Activated T-helper 1 cell treated with anti-CD3 and anti-CD28 coated beads, Interleukin-12 subunit alpha, Interleukin-12 subunit beta, Interleukin-2, Interleukin-4 antibody, amounts not matched to agents 30 ng/mL and 10 ng/mL and 1 ng/mL, durations not matched to agents 14 hours and 24 hours and 36 hours (primary cell): ENCODE measurements around the gene LTBP1. TPM values are rescaled to one million over a fixed set of nuclear protein-coding genes. Genes with fewer than 3 reads are reported as not detected.

Experiments
- DNase-seq: peaks from one replicate; pipeline ENCODE4 v3.0.0; 2021; ENCODE audit warnings: low spot score
- H3K27ac Mint-ChIP-seq: one replicate; pipeline ENCODE4 v1.8.0; 2021; ENCODE audit warnings: mild to moderate bottlenecking, mixed read lengths
- H3K27me3 Mint-ChIP-seq: one replicate; pipeline ENCODE4 v1.8.0; 2022; ENCODE audit warnings: mild to moderate bottlenecking, moderate library complexity, mixed read lengths; ENCODE audit not compliant: insufficient read depth
- H3K36me3 Mint-ChIP-seq: one replicate; pipeline ENCODE4 v1.8.0; 2021; ENCODE audit warnings: low read depth, mixed read lengths
- H3K4me1 Mint-ChIP-seq: one replicate; pipeline ENCODE4 v1.8.0; 2021; ENCODE audit warnings: low read depth, mixed read lengths
- H3K4me3 Mint-ChIP-seq: one replicate; pipeline ENCODE4 v1.8.0; 2021; ENCODE audit warnings: mild to moderate bottlenecking, moderate library complexity, mixed read lengths
- H3K9me3 Mint-ChIP-seq: one replicate; pipeline ENCODE4 v1.8.0; 2021; ENCODE audit warnings: mixed read lengths
- intact Hi-C: fragments of 100-400 bp; cut with micrococcal nuclease; formaldehyde crosslinking; loops from one replicate; pipeline ENCODE4 v1.15.1; 2024
- total RNA-seq: library from RNA; stranded (reverse); gene quantifications from 2 replicates; pipeline ENCODE4 v1.2.3, GENCODE V29; 2022

Gene LTBP1
- total RNA-seq, 1 donor from 2014 or later = 0.26 TPM

GRCh38 chr2:33009249-33009648, 62.5 kb downstream of the LTBP1 start:
- H3K27ac Mint-ChIP-seq = no peak overlapping the region
- DNase-seq = no peak
- H3K4me1 Mint-ChIP-seq = no peaks in the 10 kb centered on the region
- no peaks in the 10 kb centered on the region for H3K36me3 Mint-ChIP-seq
- H3K27me3 Mint-ChIP-seq = peaks cover 2% of the 10 kb centered on the region
- H3K9me3 Mint-ChIP-seq = no peaks in the 10 kb centered on the region
- H3K4me3 Mint-ChIP-seq = no peak overlapping the region
- intact Hi-C loops = no loop called here

GRCh38 chr2:33011373-33011772, 64.6 kb downstream of the LTBP1 start:
- peaks cover 2% of the 10 kb centered on the region for H3K27me3 Mint-ChIP-seq
- no peaks in the 10 kb centered on the region for H3K4me1 Mint-ChIP-seq
- no peak overlapping the region for H3K4me3 Mint-ChIP-seq
- no peak overlapping the region for H3K27ac Mint-ChIP-seq
- no peak for DNase-seq
- intact Hi-C loops = no loop called here
- H3K36me3 Mint-ChIP-seq = no peaks in the 10 kb centered on the region
- H3K9me3 Mint-ChIP-seq = no peaks in the 10 kb centered on the region

GRCh38 chr2:33011941-33012340, 65.2 kb downstream of the LTBP1 start:
- Mint-ChIP-seq H3K4me3 (no peak overlapping the region), H3K9me3 (no peaks in the 10 kb centered on the region), H3K27ac (no peak overlapping the region), H3K27me3 (peaks cover 2% of the 10 kb centered on the region), H3K36me3 (no peaks in the 10 kb centered on the region), H3K4me1 (no peaks in the 10 kb centered on the region)
- intact Hi-C loops = no loop called here
- DNase-seq = no peak

- intact Hi-C loops = no loop called here
- Mint-ChIP-seq H3K9me3 (no peaks in the 10 kb centered on the region), H3K27ac (no peak overlapping the region), H3K27me3 (peaks cover 2% of the 10 kb centered on the region), H3K36me3 (no peaks in the 10 kb centered on the region), H3K4me1 (no peaks in the 10 kb centered on the region), H3K4me3 (no peak overlapping the region)
- DNase-seq = no peak
Measured at GRCh38 chr2:33013684-33014110, 66.9 kb downstream of the LTBP1 start.

GRCh38 chr2:33014268-33014667, 67.5 kb downstream of the LTBP1 start:
- no peaks in the 10 kb centered on the region for H3K36me3 Mint-ChIP-seq
- no peaks in the 10 kb centered on the region for H3K9me3 Mint-ChIP-seq
- DNase-seq = no peak
- H3K27ac Mint-ChIP-seq = no peak overlapping the region
- H3K4me1 Mint-ChIP-seq = no peaks in the 10 kb centered on the region
- no peak overlapping the region for H3K4me3 Mint-ChIP-seq
- intact Hi-C loops = no loop called here
- peaks cover 2% of the 10 kb centered on the region for H3K27me3 Mint-ChIP-seq

- Mint-ChIP-seq H3K9me3 (no peaks in the 10 kb centered on the region), H3K27ac (no peak overlapping the region), H3K27me3 (peaks cover 2% of the 10 kb centered on the region)
Measured at GRCh38 chr2:33015421-33016142, 68.8 kb downstream of the LTBP1 start.

GRCh38 chr2:33018271-33018670, 71.5 kb downstream of the LTBP1 start:
- peaks cover 19% of the 10 kb centered on the region for H3K27me3 Mint-ChIP-seq
- no peaks in the 10 kb centered on the region for H3K4me1 Mint-ChIP-seq
- H3K9me3 Mint-ChIP-seq = no peaks in the 10 kb centered on the region
- H3K36me3 Mint-ChIP-seq = no peaks in the 10 kb centered on the region
- no peak overlapping the region for H3K27ac Mint-ChIP-seq
- no peak overlapping the region for H3K4me3 Mint-ChIP-seq
- no peak for DNase-seq
- intact Hi-C loops = no loop called here

More at GRCh38 chr2:33015421-33016142, 68.8 kb downstream of the LTBP1 start:
- H3K4me3 Mint-ChIP-seq = no peak overlapping the region
- intact Hi-C loops = no loop called here
- no peaks in the 10 kb centered on the region for H3K4me1 Mint-ChIP-seq
- DNase-seq = no peak
- no peaks in the 10 kb centered on the region for H3K36me3 Mint-ChIP-seq

GRCh38 chr2:33019796-33020195, 73.0 kb downstream of the LTBP1 start:
- Mint-ChIP-seq H3K27me3 (peaks cover 28% of the 10 kb centered on the region), H3K9me3 (no peaks in the 10 kb centered on the region), H3K27ac (no peak overlapping the region), H3K4me3 (no peak overlapping the region), H3K36me3 (no peaks in the 10 kb centered on the region), H3K4me1 (no peaks in the 10 kb centered on the region)
- intact Hi-C loops = no loop called here
- DNase-seq = no peak

- no peak for DNase-seq
- Mint-ChIP-seq H3K36me3 (no peaks in the 10 kb centered on the region), H3K27me3 (peaks cover 28% of the 10 kb centered on the region), H3K9me3 (no peaks in the 10 kb centered on the region), H3K4me3 (no peak overlapping the region), H3K27ac (no peak overlapping the region), H3K4me1 (no peaks in the 10 kb centered on the region)
- intact Hi-C loops = no loop called here
Measured at GRCh38 chr2:33020883-33021282, 74.1 kb downstream of the LTBP1 start.

- H3K4me1 Mint-ChIP-seq = no peaks in the 10 kb centered on the region
- no peaks in the 10 kb centered on the region for H3K9me3 Mint-ChIP-seq
- peaks cover 28% of the 10 kb centered on the region for H3K27me3 Mint-ChIP-seq
- DNase-seq = no peak
- no peak overlapping the region for H3K4me3 Mint-ChIP-seq
- intact Hi-C loops = no loop called here
- no peaks in the 10 kb centered on the region for H3K36me3 Mint-ChIP-seq
- no peak overlapping the region for H3K27ac Mint-ChIP-seq
Measured at GRCh38 chr2:33021542-33022227, 74.9 kb downstream of the LTBP1 start.

GRCh38 chr2:33022395-33022985, 75.7 kb downstream of the LTBP1 start:
- no peak overlapping the region for H3K27ac Mint-ChIP-seq
- no peak overlapping the region for H3K4me3 Mint-ChIP-seq
- peaks cover 30% of the 10 kb centered on the region for H3K27me3 Mint-ChIP-seq
- no peaks in the 10 kb centered on the region for H3K36me3 Mint-ChIP-seq
- intact Hi-C loops = no loop called here
- H3K4me1 Mint-ChIP-seq = no peaks in the 10 kb centered on the region
- no peak for DNase-seq
- no peaks in the 10 kb centered on the region for H3K9me3 Mint-ChIP-seq

GRCh38 chr2:33022989-33023727, 76.4 kb downstream of the LTBP1 start:
- no peak overlapping the region for H3K27ac Mint-ChIP-seq

More at GRCh38 chr2:33022989-33023727, 76.4 kb downstream of the LTBP1 start:
- no peak for DNase-seq
- no peaks in the 10 kb centered on the region for H3K9me3 Mint-ChIP-seq
- H3K4me3 Mint-ChIP-seq = no peak overlapping the region
- intact Hi-C loops = no loop called here
- H3K27me3 Mint-ChIP-seq = peaks cover 30% of the 10 kb centered on the region
- no peaks in the 10 kb centered on the region for H3K4me1 Mint-ChIP-seq
- no peaks in the 10 kb centered on the region for H3K36me3 Mint-ChIP-seq
